Prostate gland (tissue), 2 donors: ENCODE data around the gene SLC13A5. TPM values are rescaled to one million over a fixed set of nuclear protein-coding genes. Genes with fewer than 3 reads are reported as not detected.
A peak's percentile ranks its signal among the peaks of the same experiment; 100 is the strongest.
"Not testable (repeated sequence)": the region's sequence is repeated elsewhere in the genome, so short reads cannot be mapped to it uniquely, and the experiment has no call there.

Source experiments
- DNase-seq: peaks from one replicate; pipeline ENCODE4 v3.0.0-alpha.2; 2019; ENCODE audit warnings: low spot score
- H3K27ac ChIP-seq, 2 donors: fragments of 200-600 bp; sonication (generic); 2 replicates each; pipeline ENCODE4 v1.5.1; 2017 to 2019
- H3K27me3 ChIP-seq: fragments of 200-600 bp; sonication (generic); replicated peaks from 2 replicates; pipeline ENCODE4 v1.5.1; 2019; ENCODE audit not compliant: insufficient read depth
- H3K36me3 ChIP-seq, 2 donors: fragments of 200-600 bp; sonication (generic); 1 replicate in 1 of 2; 2 replicates in 1 of 2; pipeline versions ENCODE4 v1.5.1 to v1.8.1; 2017 to 2019
- H3K4me1 ChIP-seq: fragments of 200-600 bp; sonication (generic); replicated peaks from 2 replicates; pipeline ENCODE4 v1.5.1; 2019
- H3K4me3 ChIP-seq, 2 donors: fragments of 200-600 bp; sonication (generic); 2 replicates each; pipeline ENCODE4 v1.5.1; 2017 to 2019
- H3K9me3 ChIP-seq: fragments of 200-600 bp; sonication (generic); 2 replicates; pipeline ENCODE4 v1.5.1; 2017
- CTCF ChIP-seq, 4 experiments: fragments of 200-600 bp in 2 of 4; fragments of 450-650 bp in 2 of 4; sonication (generic) in 2 of 4; IDR thresholded peaks; 1 replicate in 3 of 4; 2 replicates in 1 of 4; pipeline ENCODE4 v1.5.1; 2016 to 2019; ENCODE audit warnings: antibody characterized with exemption in 4 of 4, mild to moderate bottlenecking in 2 of 4, moderate library complexity in 2 of 4
- POLR2A ChIP-seq: fragments of 450-650 bp; IDR thresholded peaks from one replicate; pipeline ENCODE4 v1.6.1; 2016; ENCODE audit warnings: antibody characterized with exemption, mild to moderate bottlenecking
- POLR2AphosphoS5 ChIP-seq: sonication (generic); formaldehyde crosslinking; IDR thresholded peaks from one replicate; pipeline ENCODE4 v1.6.1; 2017; ENCODE audit warnings: antibody characterized with exemption
- WGBS: methylation state at CpG from one replicate; pipeline ENCODE4 v1.1.5; 2018; 5-methylcytosine and 5-hydroxymethylcytosine counted together
- intact Hi-C: fragments of 100-400 bp; cut with DNase I; formaldehyde crosslinking; loops from one replicate; pipeline ENCODE4 v1.14.2; 2022
- total RNA-seq, 2 donors: library from RNA; depleted of rRNA; stranded (reverse); fragments of >200 nt; gene quantifications; one replicate each; pipeline ENCODE4 v1.1.0, GENCODE V29; 2016

Gene SLC13A5
- total RNA-seq, 2 donors from 2014 or later, result 1.1 to 1.6 TPM

DNA sequence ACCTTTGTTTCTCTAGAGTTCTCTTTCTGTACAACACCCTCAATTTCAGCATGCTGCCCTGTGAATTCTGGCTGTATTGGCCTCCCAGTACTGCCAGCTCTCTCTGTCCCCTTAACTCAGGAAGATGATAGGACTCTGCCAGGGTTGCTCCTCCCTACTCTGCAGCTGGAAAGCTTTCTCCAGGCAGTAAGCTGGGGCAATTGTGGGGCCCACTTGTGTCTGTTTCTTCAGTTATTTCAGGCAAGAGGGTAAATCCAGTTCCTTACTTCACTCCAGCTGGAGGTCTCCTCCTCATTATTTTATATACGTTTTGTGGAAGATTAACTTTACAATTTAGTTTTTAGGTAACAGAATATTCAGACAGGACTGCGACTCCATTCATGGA, 51.7 kb downstream of the SLC13A5 start:
- H3K36me3 ChIP-seq, result no peaks in the 10 kb centered on the region
- H3K4me3 ChIP-seq, result no peak overlapping the region
- intact Hi-C loops, result no loop called here
- H3K4me1 ChIP-seq, result no peaks in the 10 kb centered on the region
- no peak overlapping the region for H3K27ac ChIP-seq
- no peak for TF ChIP-seq POLR2AphosphoS5
- no peak for TF ChIP-seq POLR2A
- no peak for TF ChIP-seq CTCF (IDR thresholded peaks at IDR 0.05)
- no peaks in the 10 kb centered on the region for H3K9me3 ChIP-seq
- WGBS, result 73% methylated on average over 2 of the region's 2 CpGs
- no peaks in the 10 kb centered on the region for H3K27me3 ChIP-seq
- DNase-seq, result no peak

- Histone ChIP-seq H3K4me3 (no peak overlapping the region), H3K27ac (no peak overlapping the region), H3K9me3 (no peaks in the 10 kb centered on the region), H3K36me3 (no peaks in the 10 kb centered on the region), H3K27me3 (no peaks in the 10 kb centered on the region), H3K4me1 (no peaks in the 10 kb centered on the region)
- no peak for DNase-seq
- no peak for TF ChIP-seq POLR2AphosphoS5
- intact Hi-C loops, result no loop called here
- 47% methylated on average over 11 of the region's 11 CpGs for WGBS
Observed at GRCh38 chr17:6660805-6661463, 52.2 kb downstream of the SLC13A5 start.

GRCh38 chr17:6660101-6660500, 53.1 kb downstream of the SLC13A5 start:
- H3K36me3 ChIP-seq, result no peaks in the 10 kb centered on the region
- intact Hi-C loops, result no loop called here
- DNase-seq, result no peak
- no peak for TF ChIP-seq POLR2AphosphoS5
- no peak for TF ChIP-seq POLR2A
- no peak for TF ChIP-seq CTCF (IDR thresholded peaks at IDR 0.05)
- peaks cover 2% of the 10 kb centered on the region for H3K27me3 ChIP-seq
- H3K27ac ChIP-seq, result no peak overlapping the region
- no peaks in the 10 kb centered on the region for H3K9me3 ChIP-seq
- no peaks in the 10 kb centered on the region for H3K4me1 ChIP-seq
- 87% methylated on average over 9 of the region's 9 CpGs for WGBS
- no peak overlapping the region for H3K4me3 ChIP-seq

GRCh38 chr17:6658411-6658810, 54.8 kb downstream of the SLC13A5 start:
- H3K27ac ChIP-seq, H3K36me3 ChIP-seq, H3K4me1 ChIP-seq, H3K4me3 ChIP-seq, DNase-seq, H3K9me3 ChIP-seq, H3K27me3 ChIP-seq, intact Hi-C loops: not testable (repeated sequence)
- 92% methylated on average over 5 of the region's 5 CpGs for WGBS

DNA sequence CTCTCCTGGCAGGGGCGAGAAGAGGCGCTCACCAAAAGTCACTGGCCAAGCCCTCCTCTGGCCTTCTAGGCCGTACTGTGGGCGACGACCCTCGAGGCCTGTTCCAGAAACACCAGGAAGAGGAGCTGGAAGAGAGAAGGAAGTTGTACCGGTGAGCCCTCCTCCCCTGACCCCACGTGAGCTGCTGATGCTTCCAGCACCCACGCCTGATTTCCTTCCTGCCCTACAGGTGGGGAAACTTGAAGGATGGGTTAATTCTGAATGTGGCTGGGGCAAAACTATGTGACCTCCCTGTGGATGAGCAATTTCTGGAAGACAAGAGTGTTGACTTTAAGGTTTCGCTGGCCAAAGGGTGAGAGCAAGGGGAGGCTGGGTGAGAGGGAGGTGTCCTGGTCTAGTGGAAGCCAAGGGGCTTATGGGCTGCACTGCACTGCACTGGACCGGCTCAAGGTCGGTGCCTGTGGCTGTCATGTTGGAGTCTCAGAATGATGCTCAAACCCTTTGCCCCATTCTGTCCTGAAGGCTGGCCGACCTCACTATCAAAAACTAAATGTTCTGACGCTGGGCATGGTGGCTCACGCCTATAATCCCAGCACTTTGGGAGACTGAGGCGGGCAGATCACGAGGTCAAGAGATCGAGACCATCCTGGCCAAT, 55.4 kb downstream of the SLC13A5 start:
- no peaks in the 10 kb centered on the region for H3K36me3 ChIP-seq
- intact Hi-C loops, result no loop called here
- 77% methylated on average over 18 of the region's 18 CpGs for WGBS
- no peak overlapping the region for H3K27ac ChIP-seq
- no peak for TF ChIP-seq POLR2AphosphoS5
- TF ChIP-seq CTCF (IDR thresholded peaks at IDR 0.05), result no peak
- no peak for TF ChIP-seq POLR2A
- H3K27me3 ChIP-seq, result peaks cover 2% of the 10 kb centered on the region
- peaks cover 5% of the 10 kb centered on the region for H3K4me1 ChIP-seq
- H3K4me3 ChIP-seq, result no peak overlapping the region
- no peaks in the 10 kb centered on the region for H3K9me3 ChIP-seq
- no peak for DNase-seq

DNA sequence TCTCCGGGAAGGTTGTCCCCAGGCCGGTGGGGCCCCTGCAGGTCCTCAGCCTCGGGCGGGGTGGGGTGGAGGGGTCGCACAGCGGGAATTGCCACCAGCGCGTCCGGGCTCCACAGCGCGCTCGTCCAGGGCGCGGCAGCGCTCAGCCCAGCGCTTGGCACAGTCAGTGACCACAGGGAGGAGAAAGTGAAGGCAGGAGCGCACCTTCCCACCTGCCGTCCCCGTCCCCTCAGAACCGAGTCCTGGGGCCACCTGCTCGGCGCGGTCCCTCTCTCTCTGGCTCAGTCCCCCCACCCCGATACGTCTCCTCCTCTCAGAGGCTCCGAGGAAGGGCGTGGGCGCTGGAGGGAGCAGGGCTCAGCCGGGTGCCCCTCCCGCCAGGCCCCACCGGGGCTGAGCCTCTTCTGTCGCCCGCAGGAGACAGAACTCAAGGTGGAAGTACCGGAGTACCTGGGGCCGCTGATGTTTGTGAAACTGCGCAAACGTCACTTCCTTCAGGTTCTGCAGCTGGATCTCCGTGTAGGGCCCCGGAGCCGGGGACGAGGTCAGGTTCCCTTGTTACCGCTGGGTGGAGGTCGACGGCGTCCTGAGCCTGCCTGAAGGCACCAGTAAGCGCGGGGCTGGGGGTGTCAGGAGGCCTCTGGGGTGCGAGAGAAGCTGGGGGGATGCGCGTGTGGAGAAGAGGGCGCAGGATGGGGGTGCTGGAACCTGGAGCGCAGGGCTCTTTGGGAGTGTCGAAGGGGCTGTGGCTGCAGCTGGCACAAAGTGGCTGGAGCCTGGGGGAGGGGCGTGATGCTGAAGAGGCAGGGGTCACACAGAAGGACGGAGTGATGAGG, 56.2 kb downstream of the SLC13A5 start:
- H3K36me3 ChIP-seq, H3K27ac ChIP-seq, H3K9me3 ChIP-seq, intact Hi-C loops, H3K27me3 ChIP-seq, DNase-seq: not testable (repeated sequence)
- H3K4me1 ChIP-seq, result peaks cover 11% of the 10 kb centered on the region
- H3K4me3 ChIP-seq, result peak overlapping the region in 1 of 2 donors; percentile 13
- WGBS, result 5% methylated on average over 48 of the region's 55 CpGs

DNA sequence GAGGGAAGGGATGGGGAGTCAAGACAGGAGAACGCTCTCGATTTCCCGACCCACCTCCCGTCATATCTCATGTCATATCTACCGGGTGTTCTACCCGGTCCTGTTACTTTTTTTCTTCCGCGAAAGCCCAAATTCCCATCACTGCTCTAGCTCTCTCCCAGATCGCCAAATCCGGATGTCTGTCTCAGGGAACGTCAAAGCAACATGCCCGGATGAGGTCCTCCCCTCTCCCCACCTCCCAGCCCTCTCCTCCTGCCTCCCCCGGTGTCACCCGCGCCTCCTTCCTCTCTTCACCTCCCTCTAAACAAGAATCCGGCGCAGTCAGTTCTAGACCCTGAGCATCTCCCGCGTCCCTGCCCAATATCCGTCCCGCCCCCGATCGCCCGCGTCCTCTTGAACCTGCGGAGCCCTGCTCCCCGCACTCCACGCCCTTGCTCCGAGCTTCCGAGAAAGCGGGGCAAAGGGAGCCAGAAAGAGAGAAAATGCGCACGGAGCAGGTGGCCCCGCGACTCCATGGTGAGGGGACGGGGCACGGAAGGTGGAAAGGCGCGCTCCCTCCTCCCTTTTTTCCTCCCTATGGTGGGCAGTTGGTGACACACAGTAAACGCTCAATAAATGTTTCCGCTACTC, 57.3 kb downstream of the SLC13A5 start:
- 1% methylated on average over 26 of the region's 41 CpGs for WGBS
- peak overlapping the region in 1 of 2 donors; percentile 16 for H3K4me3 ChIP-seq
- H3K9me3 ChIP-seq, H3K27me3 ChIP-seq, intact Hi-C loops, H3K36me3 ChIP-seq, DNase-seq, H3K27ac ChIP-seq: not testable (repeated sequence)
- H3K4me1 ChIP-seq, result peaks cover 11% of the 10 kb centered on the region
